Cardiac fibroblast (primary cell): ENCODE results near the gene WDR53.
"Not testable (repeated sequence)": the region's sequence is repeated elsewhere in the genome, so short reads cannot be mapped to it uniquely, and the experiment has no call there.

Experiments
- DNase-seq, 2 donors: peaks; one replicate each; pipeline versions ENCODE4 v3.0.0 to v3.0.0-alpha.2; 2010; ENCODE audit warnings: low read depth in 2 of 2
- H3K4me3 ChIP-seq, 2 donors: replicated peaks in 1 of 2; 1 replicate in 1 of 2; 2 replicates in 1 of 2; pipeline ENCODE4 v1.5.1; 2011; ENCODE audit warnings: low read depth in 2 of 2, low read length in 2 of 2, mild to moderate bottlenecking in 2 of 2, moderate library complexity in 1 of 2
- CTCF ChIP-seq: IDR thresholded peaks from one replicate; pipeline ENCODE4 v1.5.1; 2011; ENCODE audit warnings: low read depth, mild to moderate bottlenecking, low read length, inconsistent platforms

WDR53 gene

GRCh38 chr3:196604548-196604947 is 36.2 kb upstream of the WDR53 start:
- no peak for DNase-seq
- no peak overlapping the region for H3K4me3 ChIP-seq
- no peak for TF ChIP-seq CTCF

- H3K4me3 ChIP-seq: no peak overlapping the region
- no peak for DNase-seq
- TF ChIP-seq CTCF: no peak
These were observed 35.3 kb upstream of the WDR53 start for GRCh38 chr3:196603683-196604082.

- DNase-seq: no peak
These were observed 34.3 kb upstream of the WDR53 start for GRCh38 chr3:196602673-196603072.

GRCh38 chr3:196600359-196600758 is 32.0 kb upstream of the WDR53 start:
- H3K4me3 ChIP-seq: no peak overlapping the region
- DNase-seq: no peak
- no peak for TF ChIP-seq CTCF

More at GRCh38 chr3:196602673-196603072, 34.3 kb upstream of the WDR53 start:
- H3K4me3 ChIP-seq: no peak overlapping the region
- TF ChIP-seq CTCF: no peak

- no peak for TF ChIP-seq CTCF
- no peak overlapping the region for H3K4me3 ChIP-seq
- peak in 1 of 2 donors; percentile 14 for DNase-seq
These were observed 31.4 kb upstream of the WDR53 start for GRCh38 chr3:196599734-196600128.

- not testable (repeated sequence) for H3K4me3 ChIP-seq, DNase-seq
These were observed 29.8 kb upstream of the WDR53 start for GRCh38 chr3:196597971-196598733.

GRCh38 chr3:196596355-196596754 is 28.0 kb upstream of the WDR53 start:
- no peak for TF ChIP-seq CTCF
- no peak for DNase-seq
- H3K4me3 ChIP-seq: no peak overlapping the region
